Activated CD4-positive, alpha-beta T cell treated with anti-CD3 and anti-CD28 coated beads, Interleukin-2, amount 10 ng/mL, durations not matched to agents 7 days and 5 days (primary cell): ENCODE results near the gene VWA2. TPM values are rescaled to one million over a fixed set of nuclear protein-coding genes. Genes with fewer than 3 reads are reported as not detected.

Experiments
- CTCF ChIA-PET: fragments of 350-600 bp; sonication (Branson Sonifier 250); formaldehyde crosslinking; loops from one replicate; lab custom pipeline; 2021; ENCODE audit warnings: antibody characterized with exemption; lab: Charles Lee
- POLR2A ChIA-PET: fragments of 350-600 bp; sonication (Branson Sonifier 250); formaldehyde crosslinking; loops from one replicate; lab custom pipeline; 2021; ENCODE audit warnings: antibody characterized with exemption; lab: Charles Lee
- DNase-seq: peaks from one replicate; pipeline ENCODE4 v3.0.0-alpha.2; 2020
- H3K27ac Mint-ChIP-seq: one replicate; pipeline ENCODE4 v1.8.0; 2021; ENCODE audit warnings: mild to moderate bottlenecking, moderate library complexity, mixed read lengths
- H3K27me3 Mint-ChIP-seq: one replicate; pipeline ENCODE4 v1.8.0; 2021; ENCODE audit warnings: mixed read lengths
- H3K36me3 Mint-ChIP-seq: one replicate; pipeline ENCODE4 v1.8.0; 2021; ENCODE audit warnings: low read depth, mixed read lengths
- H3K4me1 Mint-ChIP-seq: one replicate; pipeline ENCODE4 v1.8.0; 2021; ENCODE audit warnings: mixed read lengths
- H3K4me3 Mint-ChIP-seq: one replicate; pipeline ENCODE4 v1.8.0; 2021; ENCODE audit warnings: mild to moderate bottlenecking, moderate library complexity, mixed read lengths
- H3K9me3 Mint-ChIP-seq: one replicate; pipeline ENCODE4 v1.8.0; 2021; ENCODE audit warnings: mixed read lengths
- total RNA-seq, 2 experiments: library from RNA; stranded (reverse); gene quantifications; one replicate each; pipeline ENCODE4 v1.2.3, GENCODE V29; 2021

Gene VWA2
- total RNA-seq, 2 experiments from 2014 or later: not detected

DNA sequence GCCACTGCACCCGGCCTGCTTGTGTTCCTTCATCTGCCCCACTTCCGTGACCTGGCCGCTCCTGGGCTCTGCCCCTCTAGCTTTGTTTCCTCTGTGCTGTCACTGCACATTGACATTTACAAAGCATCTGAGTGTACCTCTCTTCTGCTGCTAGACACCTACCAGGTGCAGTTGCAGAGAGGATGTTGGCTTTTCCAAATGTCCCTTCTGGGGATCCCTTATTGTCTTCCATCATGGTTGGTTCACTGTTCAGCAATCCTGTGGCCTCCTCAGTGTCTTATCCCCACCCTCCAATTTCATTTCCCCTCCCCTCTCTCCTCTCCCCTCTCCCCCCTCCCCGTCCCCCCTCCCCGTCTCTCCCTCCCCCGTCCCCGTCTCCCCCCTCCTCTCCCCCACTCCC, 13.8 kb downstream of the VWA2 start:
- ChIA-PET POLR2A (no interaction called here), CTCF (no interaction called here)
- DNase-seq: no peak
- Mint-ChIP-seq H3K27ac (no peak overlapping the region), H3K27me3 (no peaks in the 10 kb centered on the region), H3K4me1 (no peaks in the 10 kb centered on the region), H3K36me3 (no peaks in the 10 kb centered on the region), H3K4me3 (no peak overlapping the region), H3K9me3 (peaks cover 5% of the 10 kb centered on the region)

DNA sequence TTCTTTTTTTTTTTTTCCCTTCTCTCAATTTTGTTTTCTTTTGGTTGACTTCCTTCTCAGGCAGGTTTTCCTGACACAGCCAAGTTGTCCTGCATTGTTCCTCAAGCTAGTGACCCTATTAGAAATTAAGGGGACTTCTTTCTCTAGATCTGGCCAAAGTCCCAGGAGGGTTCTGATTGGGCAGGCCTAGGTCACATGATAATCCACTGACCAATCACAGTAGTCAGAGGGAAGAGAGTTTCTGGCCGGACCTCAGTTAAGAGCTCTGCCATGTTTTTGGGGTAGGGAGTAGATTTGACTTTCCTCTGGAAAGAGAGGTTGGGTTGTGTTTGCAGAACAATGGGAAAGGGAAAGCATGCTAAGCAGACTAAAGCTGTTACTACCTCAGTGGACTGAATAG, 16.2 kb downstream of the VWA2 start:
- ChIA-PET CTCF (no interaction called here), POLR2A (no interaction called here)
- Mint-ChIP-seq H3K4me3 (no peak overlapping the region), H3K27ac (no peak overlapping the region), H3K27me3 (no peaks in the 10 kb centered on the region), H3K36me3 (no peaks in the 10 kb centered on the region), H3K9me3 (peaks cover 5% of the 10 kb centered on the region), H3K4me1 (peaks cover 6% of the 10 kb centered on the region)
- no peak for DNase-seq

- Mint-ChIP-seq H3K4me1 (peaks cover 6% of the 10 kb centered on the region), H3K27ac (no peak overlapping the region), H3K4me3 (no peak overlapping the region), H3K27me3 (no peaks in the 10 kb centered on the region), H3K36me3 (no peaks in the 10 kb centered on the region), H3K9me3 (peaks cover 5% of the 10 kb centered on the region)
- no peak for DNase-seq
- ChIA-PET POLR2A (no interaction called here), CTCF (no interaction called here)
Measured at GRCh38 chr10:114256008-114256765, 17.1 kb downstream of the VWA2 start.

GRCh38 chr10:114256822-114257221, 17.8 kb downstream of the VWA2 start:
- Mint-ChIP-seq H3K9me3 (peaks cover 5% of the 10 kb centered on the region), H3K27ac (no peak overlapping the region), H3K27me3 (no peaks in the 10 kb centered on the region), H3K4me1 (peaks cover 6% of the 10 kb centered on the region), H3K4me3 (no peak overlapping the region), H3K36me3 (no peaks in the 10 kb centered on the region)
- DNase-seq: no peak
- POLR2A ChIA-PET: no interaction called here
- CTCF ChIA-PET: no interaction called here

- no peak overlapping the region for H3K27ac Mint-ChIP-seq
- H3K9me3 Mint-ChIP-seq: peaks cover 5% of the 10 kb centered on the region
- ChIA-PET POLR2A (no interaction called here), CTCF (no interaction called here)
- H3K4me1 Mint-ChIP-seq: peaks cover 6% of the 10 kb centered on the region
- H3K27me3 Mint-ChIP-seq: no peaks in the 10 kb centered on the region
- no peak overlapping the region for H3K4me3 Mint-ChIP-seq
- no peaks in the 10 kb centered on the region for H3K36me3 Mint-ChIP-seq
- DNase-seq: no peak
Measured at GRCh38 chr10:114257498-114257897, 18.4 kb downstream of the VWA2 start.

GRCh38 chr10:114258274-114258840, 19.3 kb downstream of the VWA2 start:
- H3K9me3 Mint-ChIP-seq: peaks cover 3% of the 10 kb centered on the region
- H3K27ac Mint-ChIP-seq: peak overlapping the region; percentile 37
- ChIA-PET CTCF (no interaction called here), POLR2A (interaction anchor here (0.6 kb wide), 1 partner anchor 18 kb away, joined by 3 read pairs; no protein-coding TSS in a partner anchor)
- no peak for DNase-seq
- H3K36me3 Mint-ChIP-seq: no peaks in the 10 kb centered on the region
- H3K4me3 Mint-ChIP-seq: no peak overlapping the region
- H3K4me1 Mint-ChIP-seq: peaks cover 6% of the 10 kb centered on the region
- no peaks in the 10 kb centered on the region for H3K27me3 Mint-ChIP-seq

- POLR2A ChIA-PET: no interaction called here
- Mint-ChIP-seq H3K36me3 (no peaks in the 10 kb centered on the region), H3K27ac (no peak overlapping the region), H3K27me3 (no peaks in the 10 kb centered on the region), H3K9me3 (no peaks in the 10 kb centered on the region), H3K4me1 (peaks cover 6% of the 10 kb centered on the region), H3K4me3 (no peak overlapping the region)
- CTCF ChIA-PET: no interaction called here
- no peak for DNase-seq
Measured at GRCh38 chr10:114259824-114260223, 20.8 kb downstream of the VWA2 start.

- POLR2A ChIA-PET: no interaction called here
Measured at GRCh38 chr10:114260366-114260765, 21.3 kb downstream of the VWA2 start.

DNA sequence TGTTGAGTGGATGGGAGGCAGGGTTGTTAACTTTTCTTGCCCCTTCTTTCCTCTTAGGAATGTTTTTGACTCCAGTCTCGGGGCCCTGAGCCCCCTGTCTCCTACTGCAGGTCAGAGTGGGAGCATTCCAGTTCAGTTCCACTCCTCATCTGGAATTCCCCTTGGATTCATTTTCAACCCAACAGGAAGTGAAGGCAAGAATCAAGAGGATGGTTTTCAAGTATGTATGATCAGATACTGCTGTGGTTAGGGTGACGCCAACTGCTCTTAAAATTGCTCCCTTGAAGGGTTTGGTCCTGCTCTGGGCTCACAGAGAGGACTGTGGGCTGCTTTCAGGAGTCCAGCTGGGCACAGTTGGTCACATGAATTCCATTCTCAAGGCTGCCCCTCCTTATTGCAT, 22.0 kb downstream of the VWA2 start:
- H3K4me1 Mint-ChIP-seq: peaks cover 6% of the 10 kb centered on the region
- DNase-seq: no peak
- H3K27me3 Mint-ChIP-seq: no peaks in the 10 kb centered on the region
- no peaks in the 10 kb centered on the region for H3K9me3 Mint-ChIP-seq
- no peaks in the 10 kb centered on the region for H3K36me3 Mint-ChIP-seq
- CTCF ChIA-PET: no interaction called here
- no peak overlapping the region for H3K4me3 Mint-ChIP-seq
- POLR2A ChIA-PET: no interaction called here
- H3K27ac Mint-ChIP-seq: no peak overlapping the region

More at GRCh38 chr10:114260366-114260765, 21.3 kb downstream of the VWA2 start:
- CTCF ChIA-PET: no interaction called here
- Mint-ChIP-seq H3K27ac (no peak overlapping the region), H3K27me3 (no peaks in the 10 kb centered on the region), H3K4me3 (no peak overlapping the region), H3K36me3 (no peaks in the 10 kb centered on the region), H3K4me1 (peaks cover 6% of the 10 kb centered on the region), H3K9me3 (no peaks in the 10 kb centered on the region)
- no peak for DNase-seq

DNA sequence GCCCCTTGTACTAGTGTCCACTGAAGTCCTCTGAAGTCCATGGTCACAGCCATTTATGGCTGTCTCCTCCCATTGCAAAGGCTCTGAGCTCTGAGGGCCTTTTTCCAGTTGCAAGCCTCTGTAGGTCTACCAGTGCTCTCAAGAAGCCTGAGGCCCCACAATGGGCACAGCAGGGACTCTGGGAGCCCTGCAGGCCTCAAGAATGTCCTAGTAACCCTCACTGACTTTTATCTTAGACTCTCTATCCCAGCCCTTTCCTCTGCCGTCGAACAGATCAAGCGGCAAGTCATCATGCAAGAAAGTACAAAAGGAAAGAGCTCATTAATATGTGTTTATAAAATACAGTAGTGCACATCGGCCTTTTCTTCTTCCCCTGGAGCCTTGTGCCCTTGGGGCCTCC, 23.4 kb downstream of the VWA2 start:
- CTCF ChIA-PET: interaction anchor here (0.6 kb wide), 1 partner anchor 917 kb away, joined by 3 read pairs; no protein-coding TSS in a partner anchor
- Mint-ChIP-seq H3K27ac (no peak overlapping the region), H3K4me1 (peaks cover 6% of the 10 kb centered on the region), H3K27me3 (no peaks in the 10 kb centered on the region), H3K9me3 (no peaks in the 10 kb centered on the region), H3K36me3 (no peaks in the 10 kb centered on the region), H3K4me3 (no peak overlapping the region)
- POLR2A ChIA-PET: no interaction called here
- no peak for DNase-seq

GRCh38 chr10:114265392-114266053, 26.5 kb downstream of the VWA2 start:
- Mint-ChIP-seq H3K9me3 (no peaks in the 10 kb centered on the region), H3K4me1 (no peaks in the 10 kb centered on the region), H3K4me3 (no peak overlapping the region), H3K27me3 (peaks cover under 1% of the 10 kb centered on the region), H3K36me3 (no peaks in the 10 kb centered on the region), H3K27ac (no peak overlapping the region)
- DNase-seq: no peak
- ChIA-PET POLR2A (no interaction called here), CTCF (no interaction called here)

DNA sequence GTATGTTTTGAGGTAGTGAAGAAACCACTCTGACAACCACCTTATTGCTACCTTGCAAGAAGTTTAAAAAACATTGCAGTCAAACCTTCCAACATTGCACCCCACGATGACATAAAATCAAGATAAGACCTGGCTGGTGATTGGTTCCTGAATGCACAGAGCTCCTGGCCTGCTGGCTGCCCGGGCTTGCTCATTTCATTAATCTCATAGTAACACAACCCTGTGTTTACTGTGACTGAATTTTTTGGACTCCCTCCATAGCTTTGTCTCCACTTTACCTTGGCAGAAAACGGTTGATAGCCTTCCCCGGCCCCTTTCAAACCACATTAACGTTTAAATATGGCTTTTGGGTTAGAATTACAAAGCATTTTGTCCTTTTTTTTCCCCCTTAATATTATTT, 27.5 kb downstream of the VWA2 start:
- Mint-ChIP-seq H3K27me3 (peaks cover 4% of the 10 kb centered on the region), H3K4me3 (no peak overlapping the region), H3K36me3 (no peaks in the 10 kb centered on the region), H3K4me1 (no peaks in the 10 kb centered on the region), H3K27ac (no peak overlapping the region), H3K9me3 (no peaks in the 10 kb centered on the region)
- POLR2A ChIA-PET: no interaction called here
- CTCF ChIA-PET: no interaction called here
- no peak for DNase-seq

GRCh38 chr10:114271075-114271778, 32.2 kb downstream of the VWA2 start:
- no peaks in the 10 kb centered on the region for H3K9me3 Mint-ChIP-seq
- no peaks in the 10 kb centered on the region for H3K4me1 Mint-ChIP-seq
- ChIA-PET POLR2A (no interaction called here), CTCF (interaction anchor here (0.9 kb wide), 1 partner anchor 433 kb away, joined by 3 read pairs; no protein-coding TSS in a partner anchor)
- peaks cover 6% of the 10 kb centered on the region for H3K27me3 Mint-ChIP-seq
- DNase-seq: no peak
- H3K36me3 Mint-ChIP-seq: no peaks in the 10 kb centered on the region
- H3K4me3 Mint-ChIP-seq: no peak overlapping the region
- H3K27ac Mint-ChIP-seq: no peak overlapping the region
